Measurements from ENCODE around the gene PRPH2. TPM values are rescaled to one million over a fixed set of nuclear protein-coding genes. Genes with fewer than 3 reads are reported as not detected.
"Not testable (repeated sequence)": the region's sequence is repeated elsewhere in the genome, so short reads cannot be mapped to it uniquely, and the experiment has no call there.

PRPH2 gene
- total RNA-seq, 4 donors from 2014 or later, result 0.16 TPM; not detected in 3

DNA sequence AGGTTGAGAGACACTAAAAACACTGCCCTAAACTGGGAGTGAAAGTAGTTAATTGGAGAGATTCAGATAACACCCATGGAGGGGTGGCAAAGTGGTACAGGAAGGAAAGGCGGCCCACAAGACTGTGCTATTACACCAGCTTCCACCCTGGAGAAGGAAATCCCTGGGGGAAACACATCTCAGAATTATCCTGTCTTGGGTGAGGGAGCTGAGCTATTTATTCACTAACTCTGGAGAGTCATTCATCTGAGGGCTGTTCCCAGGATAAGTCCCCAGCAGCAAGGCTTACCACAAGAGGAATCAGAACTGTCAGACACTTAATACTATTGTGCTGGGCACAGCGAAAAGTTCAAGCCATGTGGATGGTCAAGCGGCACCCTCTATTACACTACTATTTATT is 13.6 kb upstream of the PRPH2 start:
- no peak overlapping the region for H3K4me3 ChIP-seq (ENCODE audit: low read depth, poor library complexity, severe bottlenecking)
- intact Hi-C loops (cut with DNase I; ENCODE audit: low total_unique reads), result loop anchor here (10.0 kb wide), 1 partner anchor 139 kb away; the partner anchor contains the start of gene RPL7L1
- no peak for DNase-seq (ENCODE audit: low spot score in 2 of 2)
- WGBS, 2 donors, result 91 to 96% methylated on average over 3 of the region's 3 CpGs
- TF ChIP-seq, protein P1, sequence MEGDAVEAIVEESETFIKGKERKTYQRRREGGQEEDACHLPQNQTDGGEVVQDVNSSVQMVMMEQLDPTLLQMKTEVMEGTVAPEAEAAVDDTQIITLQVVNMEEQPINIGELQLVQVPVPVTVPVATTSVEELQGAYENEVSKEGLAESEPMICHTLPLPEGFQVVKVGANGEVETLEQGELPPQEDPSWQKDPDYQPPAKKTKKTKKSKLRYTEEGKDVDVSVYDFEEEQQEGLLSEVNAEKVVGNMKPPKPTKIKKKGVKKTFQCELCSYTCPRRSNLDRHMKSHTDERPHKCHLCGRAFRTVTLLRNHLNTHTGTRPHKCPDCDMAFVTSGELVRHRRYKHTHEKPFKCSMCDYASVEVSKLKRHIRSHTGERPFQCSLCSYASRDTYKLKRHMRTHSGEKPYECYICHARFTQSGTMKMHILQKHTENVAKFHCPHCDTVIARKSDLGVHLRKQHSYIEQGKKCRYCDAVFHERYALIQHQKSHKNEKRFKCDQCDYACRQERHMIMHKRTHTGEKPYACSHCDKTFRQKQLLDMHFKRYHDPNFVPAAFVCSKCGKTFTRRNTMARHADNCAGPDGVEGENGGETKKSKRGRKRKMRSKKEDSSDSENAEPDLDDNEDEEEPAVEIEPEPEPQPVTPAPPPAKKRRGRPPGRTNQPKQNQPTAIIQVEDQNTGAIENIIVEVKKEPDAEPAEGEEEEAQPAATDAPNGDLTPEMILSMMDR (IDR thresholded peaks at IDR 0.05), result no peak
- TF ChIP-seq POLR2A (IDR thresholded peaks at IDR 0.05), result no peak

DNA sequence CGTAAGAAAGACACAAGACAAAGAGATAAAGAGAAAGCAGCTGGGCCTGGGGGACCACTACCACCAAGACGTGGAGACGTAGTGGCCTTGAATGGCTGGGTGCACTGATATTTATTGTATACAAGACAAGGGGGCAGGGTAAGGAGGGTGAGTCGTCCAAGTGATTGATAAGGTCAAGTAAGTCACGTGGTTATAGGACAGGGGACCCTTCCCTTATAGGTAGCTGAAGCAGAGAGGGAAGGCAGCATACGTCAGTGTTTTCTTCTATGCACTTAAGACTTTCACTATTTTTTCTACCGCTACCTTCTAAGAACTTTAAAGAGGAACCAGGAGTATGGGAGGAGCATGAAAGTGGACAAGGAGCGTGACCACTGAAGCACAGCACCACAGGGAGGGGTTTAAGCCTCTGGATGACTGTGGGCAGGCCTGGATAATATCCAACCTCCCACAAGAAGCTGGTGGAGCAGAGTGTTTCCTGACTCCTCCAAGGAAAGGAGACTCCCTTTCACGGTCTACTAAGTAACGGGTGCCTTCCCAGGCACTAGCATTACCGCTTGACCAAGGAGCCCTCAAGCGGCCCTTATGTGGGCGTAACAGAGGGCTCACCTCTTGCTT is 11.6 kb upstream of the PRPH2 start:
- intact Hi-C loops (cut with DNase I; ENCODE audit: low total_unique reads), result loop anchor here (10.0 kb wide), 1 partner anchor 141 kb away; the partner anchor contains the start of gene RPL7L1
- WGBS, 2 donors, result 78% methylated on average over 13 of the region's 13 CpGs
- not testable (repeated sequence) for DNase-seq (ENCODE audit: low spot score in 2 of 2); H3K4me3 ChIP-seq (ENCODE audit: low read depth, poor library complexity, severe bottlenecking)

DNA sequence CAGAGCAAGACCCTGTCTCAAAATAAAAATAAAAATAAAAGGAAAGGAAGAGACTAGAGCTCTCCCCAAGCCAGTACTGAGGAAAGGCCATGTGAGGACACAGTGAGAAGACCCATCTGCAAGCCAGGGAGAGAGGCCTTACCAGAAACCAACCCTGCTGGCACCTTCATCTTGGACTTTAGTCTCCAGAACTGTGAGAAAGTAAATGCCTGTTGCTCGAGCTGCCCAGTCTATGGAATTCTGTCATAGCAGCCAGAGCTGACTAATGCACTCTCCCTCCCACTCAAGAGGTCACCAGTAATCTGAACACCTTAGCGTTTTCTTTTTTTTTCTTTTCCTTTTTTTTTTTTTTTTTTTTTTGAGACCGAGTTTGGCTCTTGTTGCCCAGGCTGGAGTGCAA is 7.3 kb upstream of the PRPH2 start:
- H3K4me3 ChIP-seq (ENCODE audit: low read depth, poor library complexity, severe bottlenecking), result no peak overlapping the region
- TF ChIP-seq POLR2A (IDR thresholded peaks at IDR 0.05), result no peak
- TF ChIP-seq, protein P1 (IDR thresholded peaks at IDR 0.05), result no peak
- 57 to 59% methylated on average over 3 of the region's 3 CpGs for WGBS, 2 donors
- intact Hi-C loops (cut with DNase I; ENCODE audit: low total_unique reads), result loop anchor here (10.0 kb wide), 2 partner anchors 65 to 145 kb away; partner anchors contain the start of gene RPL7L1
- no peak for DNase-seq (ENCODE audit: low spot score in 2 of 2)

DNA sequence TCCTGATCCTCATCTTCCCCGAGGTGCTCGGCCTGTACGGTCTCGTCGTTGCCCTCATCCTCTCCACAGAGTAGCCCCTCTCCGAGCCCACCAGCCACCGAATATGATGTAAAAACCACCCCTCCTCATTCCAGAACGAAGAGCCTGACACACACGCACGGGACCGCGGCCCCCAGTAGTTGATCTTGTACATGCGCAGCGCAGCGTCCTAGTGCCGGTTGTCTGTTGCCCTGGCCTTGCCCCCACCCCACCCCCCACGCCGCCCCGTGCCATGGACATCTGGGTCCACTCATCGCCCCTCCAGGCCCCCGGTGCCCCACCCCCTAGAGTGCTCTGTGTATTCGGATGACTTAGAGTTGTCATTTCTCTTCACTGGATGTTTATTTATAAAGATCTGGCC is 5.2 kb upstream of the PRPH2 start:
- TF ChIP-seq POLR2A (IDR thresholded peaks at IDR 0.05), result no peak
- TF ChIP-seq, protein P1 (IDR thresholded peaks at IDR 0.05), result no peak
- H3K4me3 ChIP-seq (ENCODE audit: low read depth, poor library complexity, severe bottlenecking), result no peak overlapping the region
- DNase-seq (ENCODE audit: low spot score in 2 of 2), result no peak
- WGBS, 2 donors, result 83 to 87% methylated on average over 22 of the region's 22 CpGs
- intact Hi-C loops (cut with DNase I; ENCODE audit: low total_unique reads), result loop anchor here (10.0 kb wide), 1 partner anchor 63 kb away; no protein-coding TSS in a partner anchor

DNA sequence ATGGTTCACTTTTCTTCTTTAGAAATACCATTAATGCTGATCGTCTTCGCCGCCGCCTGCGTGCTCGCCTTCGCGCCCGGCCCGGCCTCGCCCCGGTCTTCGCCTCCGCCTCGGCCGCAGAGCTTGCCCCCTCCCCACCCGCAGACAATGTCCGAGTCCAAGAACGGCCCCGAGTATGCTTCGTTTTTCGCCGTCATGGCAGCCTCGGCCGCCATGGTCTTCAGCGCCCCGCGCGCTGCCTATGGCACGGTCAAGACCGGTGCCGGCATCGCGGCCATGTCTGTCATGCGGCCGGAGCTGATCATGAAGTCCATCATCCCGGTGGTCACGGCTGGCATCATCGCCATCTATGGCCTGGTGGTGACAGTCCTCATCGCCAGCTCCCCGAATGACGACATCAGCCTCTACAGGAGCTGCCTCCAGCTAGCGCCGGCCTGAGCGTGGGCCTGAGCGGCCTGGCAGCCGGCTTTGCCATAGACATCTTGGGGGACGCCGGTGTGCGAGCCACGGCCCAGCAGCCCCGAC is 4.8 kb upstream of the PRPH2 start:
- intact Hi-C loops (cut with DNase I; ENCODE audit: low total_unique reads), result loop anchor here (10.0 kb wide), 1 partner anchor 62 kb away; no protein-coding TSS in a partner anchor
- 16 to 24% methylated on average over 43 to 45 of the region's 52 CpGs for WGBS, 2 donors
- peak in 1 of 2 donors; percentile 17 for DNase-seq (ENCODE audit: low spot score in 2 of 2)
- H3K4me3 ChIP-seq (ENCODE audit: low read depth, poor library complexity, severe bottlenecking), result peak overlapping the region; percentile 25
- no peak for TF ChIP-seq POLR2A (IDR thresholded peaks at IDR 0.05)
- TF ChIP-seq, protein P1 (IDR thresholded peaks at IDR 0.05), result no peak

DNA sequence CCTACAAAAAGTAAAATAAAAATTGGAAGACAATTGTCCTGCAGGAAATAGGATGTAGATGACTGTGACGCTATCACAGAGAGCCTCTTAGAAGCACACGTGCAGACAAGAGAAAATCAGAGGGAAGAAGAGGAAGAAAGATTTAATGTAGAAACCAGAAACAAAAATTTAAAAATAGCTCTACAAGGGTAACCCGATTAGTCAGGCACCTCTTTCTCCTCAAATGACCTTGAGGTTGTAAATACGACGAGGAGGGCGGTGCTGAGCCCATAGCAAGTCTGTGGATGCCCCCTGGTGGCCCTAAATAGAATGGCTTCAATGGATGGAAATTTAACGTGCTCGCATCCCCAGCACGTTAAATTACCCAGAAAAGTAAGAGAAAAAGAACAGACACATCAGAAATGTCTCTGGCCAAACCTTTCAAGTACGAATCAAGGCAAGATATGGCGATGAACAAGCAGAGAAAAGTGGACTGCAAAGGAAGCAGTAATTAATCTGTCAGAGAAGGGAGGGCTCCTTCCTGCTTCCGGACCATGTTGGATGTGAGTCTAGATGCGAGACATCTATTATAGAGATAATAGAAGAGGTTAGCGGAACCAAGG is 4.2 kb upstream of the PRPH2 start:
- peak; percentile 73 to 91 for DNase-seq (ENCODE audit: low spot score in 2 of 2)
- TF ChIP-seq POLR2A (IDR thresholded peaks at IDR 0.05), result no peak
- TF ChIP-seq, protein P1 (IDR thresholded peaks at IDR 0.05), result peak in 1 of 3 donors; percentile 84
- intact Hi-C loops (cut with DNase I; ENCODE audit: low total_unique reads), result loop anchor here (10.0 kb wide), 1 partner anchor 62 kb away; no protein-coding TSS in a partner anchor
- 1% methylated on average over 14 of the region's 14 CpGs for WGBS, 2 donors
- H3K4me3 ChIP-seq (ENCODE audit: low read depth, poor library complexity, severe bottlenecking), result peak overlapping the region; percentile 25

All from lower leg skin (tissue), 4 donors.